Upper lobe of left lung (tissue), 4 donors: Measurements from ENCODE around the gene MRPL2.

Experiments used
- CTCF ChIP-seq, 6 experiments: fragments of 450-650 bp in 4 of 6; fragments of 200-600 bp in 2 of 6; sonication (generic) in 2 of 6; IDR thresholded peaks; one replicate each; pipeline ENCODE4 v1.5.1; 2016 to 2019; ENCODE audit warnings: antibody characterized with exemption in 6 of 6
- POLR2A ChIP-seq, 4 donors: fragments of 450-650 bp; IDR thresholded peaks; one replicate each; pipeline ENCODE4 v1.5.1; 2016 to 2017; ENCODE audit warnings: antibody characterized with exemption in 4 of 4, mild to moderate bottlenecking in 2 of 4
- POLR2AphosphoS5 ChIP-seq, 2 donors: sonication (generic); formaldehyde crosslinking; IDR thresholded peaks; one replicate each; pipeline ENCODE4 v1.5.1; 2017; ENCODE audit warnings: antibody characterized with exemption in 2 of 2

GRCh38 chr6:43011207-43011606, 48.0 kb downstream of the MRPL2 start:
- TF ChIP-seq CTCF (IDR thresholded peaks at IDR 0.05) = no peak
- no peak for TF ChIP-seq POLR2AphosphoS5 (IDR thresholded peaks at IDR 0.05)
- TF ChIP-seq POLR2A (IDR thresholded peaks at IDR 0.05) = no peak
